HG03280 (cell line): ENCODE data around the gene ART5.
"Not testable (repeated sequence)": the region's sequence is repeated elsewhere in the genome, so short reads cannot be mapped to it uniquely, and the experiment has no call there.

Experiments
- ATAC-seq: cut with Tn5 transposase; IDR thresholded peaks from one replicate; pipeline ENCODE4 v1.9.1; 2021; ENCODE audit warnings: mild to moderate bottlenecking, moderate library complexity; ENCODE audit not compliant: unreplicated experiment

Gene ART5

DNA sequence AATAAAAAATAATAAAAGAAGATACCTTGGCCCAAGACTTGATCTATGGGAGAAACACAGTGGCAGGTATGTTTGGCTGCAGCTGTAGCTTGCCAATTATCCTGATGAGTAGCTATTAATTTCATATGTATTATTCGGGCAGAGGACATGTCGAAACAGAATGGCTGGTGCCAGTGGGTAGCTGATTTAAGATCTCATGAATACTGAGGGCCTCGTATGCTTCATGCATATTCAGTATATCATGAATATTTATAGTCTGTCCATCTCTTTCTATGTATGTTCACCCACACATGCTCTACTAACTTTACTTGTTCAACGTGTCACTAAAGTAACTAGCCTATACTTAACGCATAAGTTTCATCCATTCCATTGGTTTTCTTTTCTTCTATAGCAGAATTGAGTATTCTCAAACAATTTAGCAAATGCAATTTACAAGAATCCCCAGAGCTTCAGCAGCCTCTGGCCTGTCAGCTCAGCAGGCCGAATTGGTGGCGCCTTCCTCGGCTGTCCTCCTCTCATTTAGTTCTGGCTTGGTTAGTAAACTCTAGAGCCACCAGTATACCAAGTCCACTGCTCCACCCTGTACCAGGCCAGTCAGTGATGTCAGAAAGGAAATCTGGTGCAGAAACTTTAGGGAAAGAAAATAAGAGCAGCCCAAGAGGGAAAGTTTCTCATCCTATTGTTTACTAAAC lies 17.9 kb downstream of the ART5 start:
- ATAC-seq, result no peak

DNA sequence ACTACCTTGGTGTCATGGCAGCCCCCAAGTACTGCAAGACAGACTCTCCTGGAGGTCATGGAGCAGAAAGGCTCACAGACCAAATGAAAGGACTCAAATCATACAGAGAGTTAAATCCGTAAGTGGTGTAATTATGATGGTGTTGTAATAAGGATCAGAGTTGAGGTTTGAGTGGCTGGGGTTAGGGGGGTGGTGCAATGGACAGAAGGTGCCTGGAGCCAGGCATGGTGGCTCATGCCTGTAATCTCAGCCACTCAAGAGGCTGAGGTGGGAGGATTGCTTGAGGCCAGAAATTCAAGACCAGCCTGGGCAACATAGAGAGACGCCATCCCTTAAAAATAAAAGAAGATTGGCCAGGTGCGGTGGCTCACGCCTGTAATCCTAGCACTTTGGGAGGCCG lies 18.7 kb downstream of the ART5 start:
- no peak for ATAC-seq

DNA sequence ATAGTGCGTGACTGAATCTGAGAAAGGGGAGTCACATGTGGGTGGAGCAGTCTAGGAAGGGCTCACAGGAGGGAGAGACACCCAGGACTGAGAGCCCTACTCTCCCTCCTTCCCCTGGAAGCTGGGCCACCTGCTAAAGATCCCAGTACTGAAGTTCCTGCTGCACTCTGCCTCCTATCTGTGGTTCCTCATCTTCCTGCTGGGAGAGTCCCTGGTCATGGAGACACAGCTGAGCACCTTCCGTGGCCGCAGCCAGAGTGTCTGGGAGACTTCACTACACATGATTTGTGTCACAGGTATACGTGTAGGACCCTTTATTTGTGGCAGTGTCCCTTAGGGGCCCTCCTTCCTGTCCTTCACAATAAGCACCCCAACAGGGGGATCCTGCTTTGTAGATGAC lies 19.3 kb downstream of the ART5 start:
- ATAC-seq, result no peak

DNA sequence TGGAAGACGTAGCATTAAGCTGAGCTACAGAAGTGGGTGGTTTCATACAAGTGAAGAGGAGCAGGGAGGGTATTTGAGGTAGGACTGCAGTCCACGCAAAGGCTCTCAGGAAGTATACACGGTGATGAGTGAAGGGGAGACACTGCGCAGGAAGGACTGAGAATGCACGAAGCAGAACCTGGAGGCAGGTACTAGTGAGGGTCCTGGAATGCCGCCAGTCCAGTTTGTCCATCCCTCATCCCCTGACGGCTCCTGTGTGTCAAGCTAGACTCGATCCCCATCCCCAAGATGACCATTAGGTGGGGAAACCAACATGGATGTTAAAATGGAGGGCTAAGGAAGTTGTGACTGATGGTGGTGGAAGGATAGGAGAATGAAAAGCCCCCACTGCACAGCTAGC lies 23.8 kb downstream of the ART5 start:
- no peak for ATAC-seq

DNA sequence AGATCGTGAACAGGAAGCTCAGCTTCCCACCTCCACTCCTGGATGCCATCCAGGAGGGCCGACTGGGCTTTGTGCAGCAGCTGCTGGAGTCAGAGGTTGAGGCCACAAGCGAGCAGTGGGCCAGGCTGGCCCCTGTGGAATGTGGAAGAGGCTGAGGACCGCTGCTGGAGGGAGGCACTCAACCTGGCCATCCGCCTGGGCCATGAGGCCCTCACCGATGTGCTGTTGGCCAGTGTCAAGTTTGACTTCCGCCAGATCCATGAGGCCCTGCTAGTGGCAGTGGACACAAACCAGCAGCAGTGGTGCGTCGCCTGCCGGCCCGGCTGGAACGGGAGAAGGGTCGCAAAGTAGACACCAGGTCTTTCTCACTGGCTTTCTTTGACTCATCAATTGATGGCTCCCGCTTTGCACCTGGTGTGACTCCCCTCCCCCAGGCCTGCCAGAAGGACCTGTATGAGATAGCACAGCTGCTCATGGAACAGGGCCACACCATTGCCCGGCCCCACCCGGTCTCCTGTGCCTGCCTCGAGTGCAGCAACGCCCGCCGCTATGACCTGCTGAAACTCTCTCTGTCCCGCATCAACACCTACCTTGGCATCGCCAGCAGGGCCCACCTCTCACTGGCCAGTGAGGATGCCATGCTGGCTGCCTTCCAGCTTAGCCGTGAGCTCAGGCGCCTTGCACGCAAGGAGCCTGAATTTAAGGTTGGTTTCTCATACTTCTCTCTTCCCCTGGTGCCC lies 24.9 kb downstream of the ART5 start:
- ATAC-seq, result no peak

DNA sequence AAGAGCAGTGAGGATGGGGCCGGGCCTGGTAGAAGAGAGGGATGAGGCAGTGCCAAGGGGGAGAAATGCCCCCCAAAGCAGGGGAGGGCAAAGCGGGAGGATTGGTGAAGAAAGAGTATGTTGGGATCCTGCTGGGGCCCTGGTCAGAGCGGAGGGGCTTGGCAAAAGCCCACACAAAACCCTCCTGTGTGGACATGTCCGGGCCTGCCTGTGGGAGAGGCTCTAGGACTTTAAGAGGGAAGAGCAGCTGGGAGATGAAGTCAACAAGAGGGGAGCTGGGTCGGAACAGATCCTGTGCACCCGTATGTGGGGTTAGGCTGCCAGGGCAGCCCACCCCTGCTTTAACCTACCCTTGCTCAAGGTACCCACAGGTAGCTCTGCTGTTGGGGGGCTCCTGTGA lies 25.8 kb downstream of the ART5 start:
- ATAC-seq, result no peak

DNA sequence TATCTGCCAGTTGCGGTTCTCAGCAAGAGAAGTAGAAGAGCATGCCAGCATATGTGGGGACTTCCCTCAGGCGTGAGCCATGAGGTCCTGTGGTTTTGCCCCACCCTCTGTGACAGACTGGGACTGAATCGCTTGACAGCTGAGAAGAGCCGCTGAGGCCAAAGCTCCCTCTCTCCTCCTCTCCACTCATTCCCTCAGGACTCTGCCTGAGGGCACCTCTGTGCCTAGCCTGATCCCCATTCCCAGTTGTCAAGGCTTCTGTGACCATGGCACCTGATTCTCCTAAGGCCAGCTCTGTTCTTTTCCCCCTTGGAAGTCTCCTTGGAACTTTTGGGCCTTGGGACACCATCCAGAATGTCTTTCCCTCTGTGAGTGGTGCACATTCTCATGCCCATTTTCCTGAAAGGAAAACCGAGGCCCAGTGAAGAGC lies 27.0 kb downstream of the ART5 start:
- no peak for ATAC-seq

DNA sequence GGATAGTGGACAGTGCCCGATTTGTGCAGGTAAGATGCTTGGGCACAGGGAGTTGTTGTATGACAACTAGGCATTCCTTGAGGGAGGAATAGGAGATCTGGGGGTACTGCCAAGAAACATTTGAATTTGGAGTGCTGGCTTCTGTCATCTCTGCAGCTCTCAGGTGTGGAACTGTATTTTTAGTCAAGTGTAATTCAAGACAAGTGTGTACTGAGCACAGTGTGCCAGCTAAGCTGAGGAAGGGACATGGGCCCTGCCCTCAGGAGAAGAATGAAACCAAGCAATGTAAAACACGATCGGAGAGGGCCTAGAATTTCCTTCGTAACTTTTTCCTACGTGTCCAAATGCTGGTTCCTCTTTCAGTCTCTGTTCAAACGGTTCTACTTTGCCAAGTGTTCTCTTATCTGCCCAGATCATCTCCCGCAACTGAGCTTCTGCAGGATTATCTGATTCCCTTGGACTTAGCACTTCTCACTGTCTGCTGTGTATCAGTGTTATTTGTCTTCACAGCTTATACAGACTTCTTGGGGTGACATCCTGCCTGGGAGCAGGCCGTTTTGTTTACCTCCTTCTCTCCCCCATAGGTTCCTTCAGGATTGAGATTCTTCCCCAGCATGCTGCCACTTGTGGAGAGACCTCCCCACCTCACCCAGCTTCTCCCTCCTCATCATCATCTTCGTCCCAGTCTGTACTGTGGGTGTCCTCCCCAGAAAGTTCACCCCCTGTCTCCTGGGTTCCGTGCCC lies 27.6 kb downstream of the ART5 start:
- no peak for ATAC-seq

DNA sequence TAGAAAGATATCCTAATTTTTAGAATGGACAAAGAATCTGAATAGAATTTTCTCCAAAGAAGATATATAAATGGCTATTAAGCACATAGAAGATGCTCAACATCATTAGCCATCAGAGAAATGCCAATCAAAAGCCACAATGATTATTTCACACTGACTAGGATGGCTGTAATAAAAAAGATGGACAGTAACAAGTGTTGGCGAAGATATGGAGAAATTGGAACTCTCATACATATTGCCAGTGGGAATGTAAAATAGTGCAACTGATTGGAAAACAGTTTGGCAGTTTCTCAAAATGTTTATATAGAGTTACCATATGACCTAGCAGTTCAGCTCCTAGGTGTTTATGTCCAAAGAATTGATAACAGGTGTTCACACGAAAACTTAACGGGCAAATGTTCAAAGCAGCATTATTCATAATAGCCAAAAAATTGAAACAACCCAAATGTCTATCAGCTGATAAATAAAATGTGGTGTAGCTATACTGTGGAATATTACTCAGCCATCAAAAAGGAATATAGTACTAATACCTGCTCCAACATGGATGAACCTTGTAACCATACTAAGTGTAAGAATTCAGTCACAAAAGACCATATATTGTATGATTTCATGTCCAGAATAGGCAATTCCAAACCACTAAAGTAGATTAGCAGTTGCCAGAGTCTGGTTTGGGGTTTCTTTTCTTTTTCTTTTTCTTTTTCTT lies 29.7 kb downstream of the ART5 start:
- no peak for ATAC-seq

DNA sequence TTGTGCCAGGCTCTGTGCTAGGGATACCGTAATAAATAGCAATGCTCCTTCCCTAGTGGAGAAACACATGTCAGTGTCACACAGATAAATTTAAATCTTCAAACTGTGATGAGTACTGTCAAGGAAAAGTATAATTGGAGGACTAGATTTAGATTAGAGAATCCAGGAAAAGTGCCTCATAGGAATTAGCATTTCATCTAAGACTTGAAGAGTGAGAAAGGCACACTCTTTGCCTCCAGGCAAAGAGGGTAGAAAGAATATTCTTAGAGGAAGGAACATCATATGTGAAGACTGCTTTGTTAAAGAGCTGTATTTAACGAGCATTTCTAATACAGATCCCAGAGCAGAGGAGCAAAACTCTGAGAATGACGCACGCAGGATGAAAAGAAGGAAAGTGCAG lies 30.9 kb downstream of the ART5 start:
- ATAC-seq, result no peak

DNA sequence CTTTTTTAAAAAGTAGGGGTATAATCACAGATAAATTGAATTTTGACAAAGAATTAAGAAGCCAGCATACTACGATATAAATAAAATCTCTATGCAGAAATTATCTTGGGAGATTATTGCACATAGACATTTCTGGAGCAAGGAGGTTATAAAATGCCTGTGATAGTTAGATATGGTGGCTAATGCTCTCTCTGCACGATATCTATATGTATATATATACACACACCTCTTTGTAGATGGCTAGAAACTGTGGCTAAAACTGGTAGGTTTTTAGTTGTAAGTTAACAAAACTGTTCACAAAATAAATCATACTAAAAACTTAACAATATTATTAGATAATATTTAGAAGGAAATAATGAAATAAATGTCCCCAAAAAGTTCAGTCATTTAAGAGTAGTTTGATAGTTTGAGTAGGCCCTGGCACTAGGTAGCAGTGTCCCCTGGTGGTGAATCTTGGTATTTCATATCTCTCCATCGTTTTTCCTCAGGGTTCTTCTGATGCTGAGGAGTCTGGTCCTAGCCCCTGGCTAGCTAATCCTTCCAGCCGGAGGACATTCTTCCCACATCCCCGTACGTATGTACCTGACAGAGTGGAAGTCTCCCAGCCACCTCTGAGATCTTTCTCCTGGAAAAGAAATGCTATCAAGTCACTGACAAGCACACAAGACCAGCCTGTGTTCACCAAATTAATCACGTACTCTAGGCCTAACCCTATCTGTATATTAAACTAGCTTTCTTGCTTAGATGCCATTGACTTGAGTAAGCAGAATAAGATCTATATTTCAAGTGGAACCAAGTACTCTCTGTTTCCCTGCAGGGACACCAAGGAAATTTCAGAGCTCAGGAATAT lies 32.2 kb downstream of the ART5 start:
- ATAC-seq, result no peak

DNA sequence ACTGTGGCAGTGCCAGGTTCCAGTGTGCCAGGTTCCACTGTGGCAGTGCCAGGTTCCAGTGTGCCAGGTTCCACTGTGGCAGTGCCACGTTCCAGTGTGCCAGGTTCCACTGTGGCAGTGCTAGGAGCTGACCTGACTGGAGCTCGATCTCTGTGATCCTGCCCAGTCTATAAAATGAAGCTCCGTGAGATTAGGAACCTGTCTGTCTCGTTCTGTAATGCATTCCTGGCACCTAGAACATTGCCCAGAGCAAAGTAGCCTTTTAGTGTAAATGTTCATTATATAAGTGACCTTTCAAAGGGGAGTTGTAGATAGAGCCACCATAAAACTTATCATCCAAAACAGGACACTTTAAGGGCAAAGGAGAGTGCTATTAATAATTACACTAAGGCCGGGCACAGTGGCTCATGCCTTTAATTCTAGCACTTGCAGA lies 36.0 kb downstream of the ART5 start:
- ATAC-seq, result no peak

DNA sequence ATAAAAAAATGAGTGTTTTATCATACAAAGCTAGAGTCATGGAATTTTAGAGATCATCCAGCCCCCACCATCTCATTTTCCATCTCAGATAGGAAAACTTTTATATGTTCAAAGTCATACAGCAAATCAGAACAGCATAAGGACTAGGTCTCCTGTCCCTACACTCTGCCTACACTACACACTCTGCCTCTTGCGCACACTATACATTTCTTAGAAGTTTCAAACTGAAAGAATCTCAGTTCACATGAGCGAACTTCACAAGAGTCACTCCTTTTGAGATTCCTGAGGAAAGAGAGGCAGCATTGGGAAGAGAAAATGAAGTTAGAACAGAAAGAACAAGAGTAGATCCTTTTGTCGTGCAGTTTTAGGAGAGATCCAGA lies 36.5 kb downstream of the ART5 start:
- no peak for ATAC-seq

DNA sequence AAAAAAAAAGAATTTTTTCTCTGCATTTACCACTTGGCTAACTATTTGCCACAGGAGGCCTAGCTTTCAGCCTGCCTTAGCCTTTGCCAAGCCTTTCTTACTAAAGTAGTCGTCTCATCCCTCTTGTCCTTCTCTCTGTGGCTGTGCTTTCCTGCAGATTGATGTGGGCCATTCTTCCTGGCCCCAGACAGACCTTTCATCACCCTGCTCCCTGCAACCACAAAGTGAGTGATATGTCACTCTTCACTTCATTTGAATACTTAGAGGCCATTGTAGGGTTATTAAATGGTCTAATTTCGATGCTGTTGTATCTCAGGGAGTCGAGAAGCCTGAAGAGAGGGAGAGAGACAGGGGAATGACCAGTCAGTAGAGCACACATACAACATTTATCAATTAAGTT lies 37.6 kb downstream of the ART5 start:
- no peak for ATAC-seq

DNA sequence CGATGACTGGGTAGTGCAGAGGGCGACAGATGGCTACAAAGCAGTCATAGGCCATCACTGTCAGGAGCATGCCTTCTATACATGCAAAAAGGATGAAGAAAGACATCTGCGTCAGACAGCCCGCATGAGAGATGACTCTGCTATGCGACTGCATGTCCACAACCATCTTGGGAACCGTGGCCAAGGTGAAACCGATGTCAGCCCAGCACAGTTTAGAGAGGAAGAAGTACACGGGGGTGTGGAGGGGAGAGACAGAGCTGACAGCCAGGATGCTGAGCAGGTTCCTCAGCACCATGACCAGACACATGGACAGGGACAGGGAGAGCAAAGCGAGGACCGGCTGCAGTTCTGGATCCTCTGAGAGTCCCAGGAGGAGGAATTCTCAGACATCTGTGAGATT lies 41.6 kb downstream of the ART5 start:
- not testable (repeated sequence) for ATAC-seq

DNA sequence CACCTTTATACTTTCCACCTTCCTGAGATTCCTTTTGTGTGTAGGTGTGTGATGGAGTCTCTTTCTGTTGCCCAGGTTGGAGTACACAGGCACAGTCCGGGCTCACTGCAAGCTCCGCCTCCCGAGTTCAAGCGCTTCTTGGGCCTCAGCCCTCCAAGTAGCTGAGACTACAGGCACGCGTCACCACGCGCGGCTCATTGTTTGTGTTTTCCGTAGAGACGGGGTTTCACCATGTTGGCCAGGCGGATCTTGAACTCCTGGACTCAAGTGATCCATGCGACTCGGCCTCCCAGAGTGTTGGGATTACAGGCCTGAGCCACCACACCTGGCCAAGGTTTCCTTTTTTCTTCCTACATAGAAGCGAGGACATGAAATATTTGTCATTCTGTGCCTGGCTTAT lies 44.0 kb downstream of the ART5 start:
- not testable (repeated sequence) for ATAC-seq

DNA sequence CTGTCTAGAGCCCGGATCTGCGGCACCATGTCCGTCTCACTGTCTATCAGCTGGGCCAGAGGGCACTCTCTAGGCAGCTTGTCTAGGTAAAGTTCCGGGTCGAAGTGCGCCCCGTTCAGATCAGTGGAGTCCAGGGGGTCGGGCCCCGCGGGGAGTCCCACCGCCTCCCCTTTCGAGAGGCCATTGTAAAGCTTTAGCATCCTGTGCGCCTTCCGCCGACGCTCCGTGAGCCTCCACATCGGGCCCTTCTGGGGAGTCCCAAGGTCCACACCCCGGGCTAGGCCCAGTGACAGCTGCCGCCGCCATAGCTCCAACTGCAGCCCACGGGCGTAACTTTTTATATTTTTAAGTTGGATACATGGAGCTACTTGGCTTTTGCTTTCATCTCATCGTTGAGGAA lies 50.5 kb downstream of the ART5 start:
- ATAC-seq, result not testable (repeated sequence)

DNA sequence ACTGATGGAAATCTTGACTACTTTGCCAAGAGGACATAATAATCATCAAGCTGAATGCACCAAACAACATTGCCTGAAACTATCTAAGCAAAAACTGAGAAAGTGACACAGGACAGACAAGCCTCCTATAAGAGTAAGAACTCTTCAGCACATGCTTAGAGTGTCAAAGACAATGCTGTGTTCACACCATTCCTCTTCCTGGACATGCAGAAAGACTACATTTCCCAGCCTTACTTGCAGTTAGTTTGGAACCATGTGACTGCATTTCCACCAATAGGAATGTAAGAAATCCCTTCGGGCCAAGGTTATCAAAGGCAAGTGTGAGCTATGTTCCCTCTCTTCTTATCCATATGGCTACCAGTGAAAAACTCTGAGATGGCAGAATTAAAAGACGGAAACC lies 51.6 kb downstream of the ART5 start:
- ATAC-seq, result not testable (repeated sequence)

DNA sequence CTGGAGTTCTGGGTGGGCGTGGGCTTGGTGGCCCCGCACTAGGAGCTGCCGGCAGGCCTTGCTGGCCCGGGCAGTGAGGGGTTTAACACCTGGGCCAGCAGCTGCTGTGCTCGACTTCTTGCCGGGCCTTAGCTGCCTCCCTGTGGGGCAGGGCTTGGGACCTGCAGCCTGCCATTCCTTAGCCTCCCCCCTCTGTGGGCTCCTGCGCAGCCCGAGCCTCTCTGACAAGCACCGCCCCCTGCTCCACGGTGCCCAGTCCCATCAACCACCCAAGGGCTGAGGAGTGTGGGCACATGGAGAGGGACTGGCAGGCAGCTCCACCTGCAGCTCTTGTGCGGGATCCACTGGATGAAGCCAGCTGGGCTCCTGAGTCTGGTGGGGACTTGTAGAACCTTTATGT lies 53.0 kb downstream of the ART5 start:
- not testable (repeated sequence) for ATAC-seq
